GM12878 (cell line): ENCODE data around the gene PODXL2.

ENCODE experiments used
- ATF3 ChIP-seq: IDR thresholded peaks from 2 replicates; pipeline ENCODE4 v1.6.1; 2011; ENCODE audit warnings: low read depth, mild to moderate bottlenecking, low read length, moderate library complexity, borderline replicate concordance; ENCODE audit errors: extremely low read depth
- CREB1 ChIP-seq: IDR thresholded peaks from 2 replicates; pipeline ENCODE4 v1.6.1; 2012; ENCODE audit warnings: low read depth, mild to moderate bottlenecking, inconsistent platforms
- CTCF ChIP-seq, 3 experiments: IDR thresholded peaks in 2 of 3; conservative IDR thresholded peaks in 1 of 3; 2 replicates each; pipeline ENCODE4 v1.5.1; 2011; ENCODE audit warnings: low read depth in 3 of 3, low read length in 3 of 3, mild to moderate bottlenecking in 3 of 3, control low read depth in 2 of 3, moderate library complexity in 2 of 3, inconsistent platforms in 1 of 3, mixed read lengths in 1 of 3; ENCODE audit not compliant: control insufficient read depth in 2 of 3, insufficient read depth in 1 of 3; ENCODE audit errors: extremely low read depth in 1 of 3
- EZH2 ChIP-seq: IDR thresholded peaks from 2 replicates; pipeline ENCODE4 v1.6.1; 2012; ENCODE audit warnings: low read depth, mild to moderate bottlenecking, control low read depth, inconsistent platforms, low read length, borderline replicate concordance; ENCODE audit not compliant: control insufficient read depth
- FOXM1 ChIP-seq: IDR thresholded peaks from 2 replicates; pipeline ENCODE4 v1.6.1; 2012; ENCODE audit warnings: low read depth, mild to moderate bottlenecking, inconsistent platforms, low read length, moderate library complexity
- HDAC2 ChIP-seq: fragments of 200-600 bp; sonication (generic); IDR thresholded peaks from 2 replicates; pipeline ENCODE4 v1.6.1; 2017
- MYC ChIP-seq: IDR thresholded peaks from 2 replicates; pipeline ENCODE4 v1.6.1; 2011; ENCODE audit warnings: mild to moderate bottlenecking, low read length, moderate library complexity, inconsistent platforms; ENCODE audit not compliant: insufficient read depth, insufficient replicate concordance, insufficient read length, severe bottlenecking
- NBN ChIP-seq: fragments of 450-650 bp; IDR thresholded peaks from 2 replicates; pipeline ENCODE4 v1.6.1; 2016
- NFYB ChIP-seq: IDR thresholded peaks from 2 replicates; pipeline ENCODE4 v1.6.1; 2011; ENCODE audit warnings: low read depth, mild to moderate bottlenecking, low read length, improper control_type of control experiment, moderate library complexity; ENCODE audit not compliant: insufficient read depth
- POLR2AphosphoS5 ChIP-seq: IDR thresholded peaks from 2 replicates; pipeline ENCODE4 v1.6.1; 2011; ENCODE audit warnings: mild to moderate bottlenecking, low read length, inconsistent platforms
- SRF ChIP-seq, 2 experiments: IDR thresholded peaks; 2 replicates each; pipeline ENCODE4 v1.6.1; 2011; ENCODE audit warnings: low read depth in 2 of 2, low read length in 2 of 2, mild to moderate bottlenecking in 1 of 2, moderate library complexity in 1 of 2
- TAF1 ChIP-seq: IDR thresholded peaks from 2 replicates; pipeline ENCODE4 v1.6.1; 2011; ENCODE audit warnings: mild to moderate bottlenecking, low read depth, low read length, borderline replicate concordance
- TF ChIP-seq, protein P1 (sequence below): fragments of 450-650 bp; IDR thresholded peaks from 2 replicates; pipeline ENCODE4 v1.6.1; 2018; ENCODE audit warnings: mild to moderate bottlenecking, low read depth, moderate library complexity; ENCODE audit not compliant: partially characterized antibody
- TF ChIP-seq, protein P2 (sequence below): IDR thresholded peaks from 2 replicates; pipeline ENCODE4 v1.6.1; 2012; ENCODE audit warnings: low read length, inconsistent platforms

DNA sequence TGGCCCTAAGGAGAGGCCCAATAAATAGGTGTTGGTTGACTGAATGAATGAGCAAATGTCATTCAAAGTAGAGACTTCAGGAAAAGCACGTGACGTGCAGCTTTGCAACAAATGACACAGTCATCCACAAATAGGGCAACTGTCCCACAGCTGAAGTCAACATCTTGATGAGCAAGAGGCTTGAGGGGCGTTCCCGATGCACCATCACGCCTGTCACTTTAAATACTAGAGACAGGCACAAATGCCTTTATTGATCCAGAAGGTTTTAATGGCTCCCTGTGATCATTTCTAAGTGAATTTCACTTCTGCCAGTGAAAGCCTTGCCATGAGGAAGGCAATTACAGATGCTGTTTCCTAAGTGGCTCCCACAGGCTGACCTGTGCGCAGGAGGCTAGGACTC, 87.4 kb downstream of the PODXL2 start:
- no peak for TF ChIP-seq SRF (IDR thresholded peaks at IDR 0.05; ENCODE audit: low read depth in 2 of 2, low read length in 2 of 2)
- no peak for TF ChIP-seq POLR2AphosphoS5
- TF ChIP-seq CREB1, result no peak
- TF ChIP-seq CTCF (IDR thresholded peaks at IDR 0.05 in 2 of 3, conservative IDR thresholded peaks at IDR 0.05 in 1 of 3; ENCODE audit: control insufficient read depth in 2 of 3, extremely low read depth in 1 of 3, insufficient read depth in 1 of 3, low read depth in 3 of 3, low read length in 3 of 3), result no peak
- TF ChIP-seq NFYB, result no peak
- no peak for TF ChIP-seq TAF1
- no peak for TF ChIP-seq MYC
- TF ChIP-seq, protein P1, sequence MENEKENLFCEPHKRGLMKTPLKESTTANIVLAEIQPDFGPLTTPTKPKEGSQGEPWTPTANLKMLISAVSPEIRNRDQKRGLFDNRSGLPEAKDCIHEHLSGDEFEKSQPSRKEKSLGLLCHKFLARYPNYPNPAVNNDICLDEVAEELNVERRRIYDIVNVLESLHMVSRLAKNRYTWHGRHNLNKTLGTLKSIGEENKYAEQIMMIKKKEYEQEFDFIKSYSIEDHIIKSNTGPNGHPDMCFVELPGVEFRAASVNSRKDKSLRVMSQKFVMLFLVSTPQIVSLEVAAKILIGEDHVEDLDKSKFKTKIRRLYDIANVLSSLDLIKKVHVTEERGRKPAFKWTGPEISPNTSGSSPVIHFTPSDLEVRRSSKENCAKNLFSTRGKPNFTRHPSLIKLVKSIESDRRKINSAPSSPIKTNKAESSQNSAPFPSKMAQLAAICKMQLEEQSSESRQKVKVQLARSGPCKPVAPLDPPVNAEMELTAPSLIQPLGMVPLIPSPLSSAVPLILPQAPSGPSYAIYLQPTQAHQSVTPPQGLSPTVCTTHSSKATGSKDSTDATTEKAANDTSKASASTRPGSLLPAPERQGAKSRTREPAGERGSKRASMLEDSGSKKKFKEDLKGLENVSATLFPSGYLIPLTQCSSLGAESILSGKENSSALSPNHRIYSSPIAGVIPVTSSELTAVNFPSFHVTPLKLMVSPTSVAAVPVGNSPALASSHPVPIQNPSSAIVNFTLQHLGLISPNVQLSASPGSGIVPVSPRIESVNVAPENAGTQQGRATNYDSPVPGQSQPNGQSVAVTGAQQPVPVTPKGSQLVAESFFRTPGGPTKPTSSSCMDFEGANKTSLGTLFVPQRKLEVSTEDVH, result no peak
- no peak for TF ChIP-seq ATF3
- TF ChIP-seq, protein P2, sequence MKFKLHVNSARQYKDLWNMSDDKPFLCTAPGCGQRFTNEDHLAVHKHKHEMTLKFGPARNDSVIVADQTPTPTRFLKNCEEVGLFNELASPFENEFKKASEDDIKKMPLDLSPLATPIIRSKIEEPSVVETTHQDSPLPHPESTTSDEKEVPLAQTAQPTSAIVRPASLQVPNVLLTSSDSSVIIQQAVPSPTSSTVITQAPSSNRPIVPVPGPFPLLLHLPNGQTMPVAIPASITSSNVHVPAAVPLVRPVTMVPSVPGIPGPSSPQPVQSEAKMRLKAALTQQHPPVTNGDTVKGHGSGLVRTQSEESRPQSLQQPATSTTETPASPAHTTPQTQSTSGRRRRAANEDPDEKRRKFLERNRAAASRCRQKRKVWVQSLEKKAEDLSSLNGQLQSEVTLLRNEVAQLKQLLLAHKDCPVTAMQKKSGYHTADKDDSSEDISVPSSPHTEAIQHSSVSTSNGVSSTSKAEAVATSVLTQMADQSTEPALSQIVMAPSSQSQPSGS, result no peak
- no peak for TF ChIP-seq FOXM1
- TF ChIP-seq HDAC2, result no peak
- no peak for TF ChIP-seq NBN
- no peak for TF ChIP-seq EZH2
